Measurements from ENCODE around the gene ELFN1. TPM values are rescaled to one million over a fixed set of nuclear protein-coding genes. Genes with fewer than 3 reads are reported as not detected.

Gene ELFN1
- total and polyA plus RNA-seq, 2 donors from 2014 or later, result 3.5 to 3.8 TPM

DNA sequence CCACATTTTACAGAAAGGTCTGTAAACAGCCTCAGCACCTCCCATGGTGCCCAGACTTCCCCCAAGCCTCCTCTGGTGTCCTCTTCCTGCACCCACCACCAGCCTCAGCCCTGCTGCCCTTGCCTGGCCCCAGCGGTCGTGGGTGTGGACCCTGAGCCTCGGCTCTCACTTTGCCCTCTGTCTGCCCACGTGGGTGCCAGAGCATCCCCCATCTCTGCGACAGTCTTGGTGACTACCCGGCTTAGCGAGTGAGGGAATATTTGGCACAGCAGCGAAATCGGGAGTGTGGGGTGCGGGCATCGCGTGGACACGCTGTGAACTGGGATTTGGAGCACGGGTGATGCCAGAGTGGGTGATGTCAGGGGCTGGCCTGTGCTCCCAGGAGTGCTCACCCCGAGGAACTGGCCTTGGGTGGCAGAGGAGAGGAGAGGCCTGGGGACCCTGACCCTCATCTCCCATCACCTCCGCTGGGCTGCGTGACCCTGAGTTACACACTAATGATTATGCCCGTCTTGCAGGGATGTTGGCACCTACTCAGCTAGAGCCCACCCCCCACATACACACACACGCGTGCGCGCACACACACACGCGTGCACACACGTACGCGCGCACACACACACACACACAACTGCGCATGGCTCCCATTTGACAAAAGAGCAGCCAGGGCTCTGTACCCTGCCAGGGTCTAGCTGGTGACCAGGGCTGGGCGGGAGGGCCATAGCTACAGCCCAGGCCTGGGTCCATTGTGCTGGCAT, 8.7 kb downstream of the ELFN1 start:
- Histone ChIP-seq H3K27me3 (ENCODE audit: control insufficient read depth, insufficient read depth, low read length) (no peaks in the 10 kb centered on the region), H3K9me3 (ENCODE audit: control insufficient read depth in 2 of 3, insufficient read depth in 1 of 3, low read length in 3 of 3) (peaks cover 0 to 6% (median 0%) of the 10 kb centered on the region in 3 donors), H3K4me1 (ENCODE audit: control insufficient read depth in 2 of 3, insufficient read depth in 2 of 3, low read depth in 1 of 3, low read length in 3 of 3) (no peaks in the 10 kb centered on the region), H3K9ac (ENCODE audit: low read length in 3 of 3) (no peak overlapping the region), H3K27ac (ENCODE audit: low read depth in 2 of 2, low read length in 2 of 2) (no peak overlapping the region), H3K4me3 (ENCODE audit: low read length in 3 of 3) (no peak overlapping the region), H3K36me3 (ENCODE audit: control insufficient read depth in 2 of 3, insufficient read depth in 3 of 3, low read length in 3 of 3) (no peaks in the 10 kb centered on the region)
- FAIRE-seq, result no peak
- intact Hi-C loops (cut with DNase I), result no loop called here
- peak in 2 of 5 donors; percentile 29 to 69 for DNase-seq
- TF ChIP-seq, protein P1, sequence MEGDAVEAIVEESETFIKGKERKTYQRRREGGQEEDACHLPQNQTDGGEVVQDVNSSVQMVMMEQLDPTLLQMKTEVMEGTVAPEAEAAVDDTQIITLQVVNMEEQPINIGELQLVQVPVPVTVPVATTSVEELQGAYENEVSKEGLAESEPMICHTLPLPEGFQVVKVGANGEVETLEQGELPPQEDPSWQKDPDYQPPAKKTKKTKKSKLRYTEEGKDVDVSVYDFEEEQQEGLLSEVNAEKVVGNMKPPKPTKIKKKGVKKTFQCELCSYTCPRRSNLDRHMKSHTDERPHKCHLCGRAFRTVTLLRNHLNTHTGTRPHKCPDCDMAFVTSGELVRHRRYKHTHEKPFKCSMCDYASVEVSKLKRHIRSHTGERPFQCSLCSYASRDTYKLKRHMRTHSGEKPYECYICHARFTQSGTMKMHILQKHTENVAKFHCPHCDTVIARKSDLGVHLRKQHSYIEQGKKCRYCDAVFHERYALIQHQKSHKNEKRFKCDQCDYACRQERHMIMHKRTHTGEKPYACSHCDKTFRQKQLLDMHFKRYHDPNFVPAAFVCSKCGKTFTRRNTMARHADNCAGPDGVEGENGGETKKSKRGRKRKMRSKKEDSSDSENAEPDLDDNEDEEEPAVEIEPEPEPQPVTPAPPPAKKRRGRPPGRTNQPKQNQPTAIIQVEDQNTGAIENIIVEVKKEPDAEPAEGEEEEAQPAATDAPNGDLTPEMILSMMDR (IDR thresholded peaks at IDR 0.05; ENCODE audit: borderline replicate concordance, extremely low read depth, insufficient read depth), result no peak

DNA sequence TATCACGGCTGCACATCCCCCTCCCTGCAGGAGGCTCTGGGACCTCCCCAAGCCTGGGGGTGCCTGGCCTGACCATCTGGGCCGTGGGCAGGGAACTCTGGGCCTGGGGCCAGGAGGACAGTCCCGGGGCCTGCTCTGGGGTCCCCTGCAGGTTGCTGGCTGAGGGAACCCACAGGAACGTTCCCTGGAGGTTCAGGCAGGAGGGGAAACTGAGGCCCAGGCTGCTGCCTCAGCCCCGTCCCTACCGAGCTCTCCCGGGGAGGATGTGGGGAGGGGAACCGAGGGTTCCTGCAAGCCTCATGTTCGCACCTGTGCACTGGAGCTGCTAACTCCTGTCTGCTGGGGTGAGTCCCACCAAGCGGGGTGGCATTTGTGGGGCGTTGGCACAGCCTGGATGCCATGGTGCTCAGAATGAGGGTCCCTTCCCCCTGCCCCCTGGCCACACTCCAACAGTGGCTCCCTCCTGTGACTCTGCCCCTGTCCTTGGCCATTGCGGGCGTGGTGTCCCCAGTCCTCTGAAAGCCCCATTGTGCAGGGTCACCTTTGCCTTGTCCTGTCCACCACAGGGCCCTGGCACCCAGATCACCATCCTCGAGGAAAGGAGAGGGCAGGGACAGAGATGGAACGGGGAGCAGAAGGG, 9.4 kb downstream of the ELFN1 start:
- Histone ChIP-seq H3K27me3 (ENCODE audit: control insufficient read depth, insufficient read depth, low read length) (no peaks in the 10 kb centered on the region), H3K27ac (ENCODE audit: low read depth in 2 of 2, low read length in 2 of 2) (no peak overlapping the region), H3K9me3 (ENCODE audit: control insufficient read depth in 2 of 3, insufficient read depth in 1 of 3, low read length in 3 of 3) (peaks cover 0 to 13% (median 2%) of the 10 kb centered on the region in 3 donors), H3K4me3 (ENCODE audit: low read length in 3 of 3) (no peak overlapping the region), H3K9ac (ENCODE audit: low read length in 3 of 3) (no peak overlapping the region), H3K4me1 (ENCODE audit: control insufficient read depth in 2 of 3, insufficient read depth in 2 of 3, low read depth in 1 of 3, low read length in 3 of 3) (no peaks in the 10 kb centered on the region), H3K36me3 (ENCODE audit: control insufficient read depth in 2 of 3, insufficient read depth in 3 of 3, low read length in 3 of 3) (no peaks in the 10 kb centered on the region)
- DNase-seq (peak in 2 of 5 donors; percentile 24 to 56), FAIRE-seq (no peak)
- intact Hi-C loops (cut with DNase I), result no loop called here
- TF ChIP-seq, protein P1 (IDR thresholded peaks at IDR 0.05; ENCODE audit: borderline replicate concordance, extremely low read depth, insufficient read depth), result no peak

DNA sequence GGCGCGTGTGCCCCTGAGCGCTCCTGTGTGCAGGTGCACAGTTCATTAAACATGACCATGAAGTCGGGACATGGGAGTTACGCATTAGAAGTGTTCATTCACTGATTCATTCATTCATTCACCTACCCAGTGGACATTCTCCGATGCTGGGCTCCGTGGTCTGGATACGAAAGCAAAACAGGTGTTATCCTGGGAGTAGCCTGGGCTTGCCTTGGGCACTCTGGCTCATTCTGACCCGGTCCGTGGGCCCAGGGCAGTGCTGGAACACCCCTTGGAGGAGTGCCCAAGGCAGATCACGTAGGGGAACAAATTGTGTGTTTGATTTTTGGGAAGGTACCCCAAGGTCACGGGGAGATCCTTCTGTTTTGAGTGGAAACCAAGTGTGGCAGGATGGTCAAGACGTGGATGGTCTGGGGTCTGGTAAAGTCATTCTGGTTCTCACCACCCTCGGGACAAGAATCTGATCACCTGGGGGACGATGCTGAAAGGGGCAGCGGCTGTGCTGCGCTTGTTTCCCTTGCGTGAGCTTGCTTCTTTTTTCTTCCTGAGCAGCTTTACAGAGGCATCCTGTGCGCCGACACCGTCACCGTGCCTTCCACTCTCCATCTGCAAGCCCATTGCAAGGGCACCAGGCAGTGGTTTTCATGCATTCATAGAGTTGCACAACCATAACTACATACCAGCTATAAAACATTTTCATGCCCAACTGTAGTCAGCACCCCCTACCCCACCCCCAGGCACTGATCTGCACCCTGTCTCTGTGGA, 10.1 kb downstream of the ELFN1 start:
- Histone ChIP-seq H3K36me3 (ENCODE audit: control insufficient read depth in 2 of 3, insufficient read depth in 3 of 3, low read length in 3 of 3) (no peaks in the 10 kb centered on the region), H3K4me3 (ENCODE audit: low read length in 3 of 3) (no peak overlapping the region), H3K27ac (ENCODE audit: low read depth in 2 of 2, low read length in 2 of 2) (no peak overlapping the region), H3K9me3 (ENCODE audit: control insufficient read depth in 2 of 3, insufficient read depth in 1 of 3, low read length in 3 of 3) (peaks cover 2 to 13% (median 3%) of the 10 kb centered on the region in 3 donors), H3K27me3 (ENCODE audit: control insufficient read depth, insufficient read depth, low read length) (no peaks in the 10 kb centered on the region), H3K9ac (ENCODE audit: low read length in 3 of 3) (no peak overlapping the region), H3K4me1 (ENCODE audit: control insufficient read depth in 2 of 3, insufficient read depth in 2 of 3, low read depth in 1 of 3, low read length in 3 of 3) (no peaks in the 10 kb centered on the region)
- TF ChIP-seq, protein P1 (IDR thresholded peaks at IDR 0.05; ENCODE audit: borderline replicate concordance, extremely low read depth, insufficient read depth), result no peak
- FAIRE-seq, result no peak
- intact Hi-C loops (cut with DNase I), result no loop called here
- peak in 2 of 5 donors; percentile 24 to 35 for DNase-seq

All from kidney (tissue), 14 donors.